H1 (cell line): ENCODE data around the gene MXD1. TPM values are rescaled to one million over a fixed set of nuclear protein-coding genes. Genes with fewer than 3 reads are reported as not detected.

Experiments used
- ASH2L ChIP-seq: fragments of 200-600, 300-600 bp; sonication (generic); IDR thresholded peaks from one replicate; pipeline ENCODE4 v1.7.1; 2017; ENCODE audit warnings: low read length
- CTBP2 ChIP-seq: IDR thresholded peaks from 2 replicates; pipeline ENCODE4 v1.7.0; 2011; ENCODE audit warnings: borderline replicate concordance, mild to moderate bottlenecking, moderate library complexity, mixed read lengths, low read length; ENCODE audit not compliant: insufficient read depth, insufficient read length
- EP300 ChIP-seq, 2 experiments: IDR thresholded peaks; 1 replicate in 1 of 2; 2 replicates in 1 of 2; pipeline ENCODE4 v1.6.1; 2011 to 2012; ENCODE audit warnings: low read depth in 2 of 2, low read length in 2 of 2, mild to moderate bottlenecking in 2 of 2, borderline replicate concordance in 1 of 2, inconsistent platforms in 1 of 2, moderate library complexity in 1 of 2
- JUND ChIP-seq: IDR thresholded peaks from 2 replicates; pipeline ENCODE4 v1.6.1; 2011; ENCODE audit warnings: mild to moderate bottlenecking, improper control_type of control experiment, low read length
- KDM1A ChIP-seq: fragments of 200-600, 300-600 bp; sonication (generic); IDR thresholded peaks from 2 replicates; pipeline ENCODE4 v1.7.1; 2016; ENCODE audit warnings: mild to moderate bottlenecking, low read length, borderline replicate concordance
- POU5F1 ChIP-seq: IDR thresholded peaks from 2 replicates; pipeline ENCODE4 v1.6.1; 2011; ENCODE audit warnings: low read depth, mild to moderate bottlenecking, low read length, moderate library complexity
- RBBP5 ChIP-seq: IDR thresholded peaks from 2 replicates; pipeline ENCODE4 v1.7.1; 2012; ENCODE audit warnings: low read depth, mild to moderate bottlenecking, inconsistent platforms, low read length, moderate library complexity, borderline replicate concordance
- SUZ12 ChIP-seq: fragments of 200-600 bp; sonication (generic); IDR thresholded peaks from 2 replicates; pipeline ENCODE4 v1.6.1; 2012; ENCODE audit warnings: mild to moderate bottlenecking, inconsistent platforms, low read length, moderate library complexity, mixed read lengths
- TAF7 ChIP-seq: optimal IDR thresholded peaks from 2 replicates; pipeline ENCODE3; 2011; ENCODE audit warnings: low read depth, mild to moderate bottlenecking, inconsistent platforms, low read length, moderate library complexity, borderline replicate concordance
- TCF12 ChIP-seq: IDR thresholded peaks from 2 replicates; pipeline ENCODE4 v1.6.1; 2011; ENCODE audit warnings: low read depth, mild to moderate bottlenecking, low read length
- polyA plus RNA-seq, 7 experiments: library from polyadenylated mRNA; depleted of rRNA in 3 of 7; stranded (reverse) in 5 of 7; unstranded in 2 of 7; fragments of >200 nt in 5 of 7; fragments of 200-250 nt in 2 of 7; gene quantifications; 1 replicate in 5 of 7; 2 replicates in 1 of 7; 4 replicates in 1 of 7; pipeline versions ENCODE4 v1.2.1 to v1.2.3, GENCODE V29; 2011 to 2013; ENCODE audit warnings: missing spikeins in 2 of 7, mixed read lengths in 2 of 7
- total RNA-seq: library from RNA; stranded (reverse); fragmentation: NEBNext Ultra II Directional; extraction: Animal tissue kit (Norgen Biotek cat#: 25700); gene quantifications from 2 replicates; pipeline ENCODE4 v1.2.1, GENCODE V29; 2021
- TF ChIP-seq, protein P1 (sequence below): fragments of 300-600 bp; sonication (generic); IDR thresholded peaks from 2 replicates; pipeline ENCODE4 v1.7.1; 2012; ENCODE audit warnings: low read length, moderate library complexity, mild to moderate bottlenecking, inconsistent platforms; ENCODE audit not compliant: insufficient replicate concordance

Gene MXD1
- total and polyA plus RNA-seq, 2 of the 8 experiments (the other 6 are each of a cell fraction or from before 2014, with no cell fraction given) = 1.6 to 2.6 TPM

DNA sequence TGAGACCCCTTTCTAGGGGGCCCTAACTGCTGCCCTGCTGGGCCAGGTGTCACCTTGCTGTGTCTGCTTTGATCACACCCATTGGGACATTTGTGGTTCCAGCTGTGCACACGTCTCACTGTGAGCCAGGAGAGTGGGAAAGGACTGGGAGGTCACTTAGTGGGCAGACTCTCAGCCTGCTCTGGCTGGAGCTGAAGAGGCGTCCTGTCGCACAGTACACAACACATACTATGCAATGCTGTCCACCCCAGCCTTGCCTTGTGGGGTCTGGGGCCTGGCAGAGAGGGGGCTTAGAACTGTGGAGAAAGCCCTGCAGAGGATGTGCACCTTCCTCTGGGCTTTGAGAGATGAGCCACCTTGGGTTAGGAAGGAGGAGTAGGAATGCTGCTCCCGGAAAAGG lies 71.8 kb downstream of the MXD1 start (continued):
- TF ChIP-seq, protein P1, sequence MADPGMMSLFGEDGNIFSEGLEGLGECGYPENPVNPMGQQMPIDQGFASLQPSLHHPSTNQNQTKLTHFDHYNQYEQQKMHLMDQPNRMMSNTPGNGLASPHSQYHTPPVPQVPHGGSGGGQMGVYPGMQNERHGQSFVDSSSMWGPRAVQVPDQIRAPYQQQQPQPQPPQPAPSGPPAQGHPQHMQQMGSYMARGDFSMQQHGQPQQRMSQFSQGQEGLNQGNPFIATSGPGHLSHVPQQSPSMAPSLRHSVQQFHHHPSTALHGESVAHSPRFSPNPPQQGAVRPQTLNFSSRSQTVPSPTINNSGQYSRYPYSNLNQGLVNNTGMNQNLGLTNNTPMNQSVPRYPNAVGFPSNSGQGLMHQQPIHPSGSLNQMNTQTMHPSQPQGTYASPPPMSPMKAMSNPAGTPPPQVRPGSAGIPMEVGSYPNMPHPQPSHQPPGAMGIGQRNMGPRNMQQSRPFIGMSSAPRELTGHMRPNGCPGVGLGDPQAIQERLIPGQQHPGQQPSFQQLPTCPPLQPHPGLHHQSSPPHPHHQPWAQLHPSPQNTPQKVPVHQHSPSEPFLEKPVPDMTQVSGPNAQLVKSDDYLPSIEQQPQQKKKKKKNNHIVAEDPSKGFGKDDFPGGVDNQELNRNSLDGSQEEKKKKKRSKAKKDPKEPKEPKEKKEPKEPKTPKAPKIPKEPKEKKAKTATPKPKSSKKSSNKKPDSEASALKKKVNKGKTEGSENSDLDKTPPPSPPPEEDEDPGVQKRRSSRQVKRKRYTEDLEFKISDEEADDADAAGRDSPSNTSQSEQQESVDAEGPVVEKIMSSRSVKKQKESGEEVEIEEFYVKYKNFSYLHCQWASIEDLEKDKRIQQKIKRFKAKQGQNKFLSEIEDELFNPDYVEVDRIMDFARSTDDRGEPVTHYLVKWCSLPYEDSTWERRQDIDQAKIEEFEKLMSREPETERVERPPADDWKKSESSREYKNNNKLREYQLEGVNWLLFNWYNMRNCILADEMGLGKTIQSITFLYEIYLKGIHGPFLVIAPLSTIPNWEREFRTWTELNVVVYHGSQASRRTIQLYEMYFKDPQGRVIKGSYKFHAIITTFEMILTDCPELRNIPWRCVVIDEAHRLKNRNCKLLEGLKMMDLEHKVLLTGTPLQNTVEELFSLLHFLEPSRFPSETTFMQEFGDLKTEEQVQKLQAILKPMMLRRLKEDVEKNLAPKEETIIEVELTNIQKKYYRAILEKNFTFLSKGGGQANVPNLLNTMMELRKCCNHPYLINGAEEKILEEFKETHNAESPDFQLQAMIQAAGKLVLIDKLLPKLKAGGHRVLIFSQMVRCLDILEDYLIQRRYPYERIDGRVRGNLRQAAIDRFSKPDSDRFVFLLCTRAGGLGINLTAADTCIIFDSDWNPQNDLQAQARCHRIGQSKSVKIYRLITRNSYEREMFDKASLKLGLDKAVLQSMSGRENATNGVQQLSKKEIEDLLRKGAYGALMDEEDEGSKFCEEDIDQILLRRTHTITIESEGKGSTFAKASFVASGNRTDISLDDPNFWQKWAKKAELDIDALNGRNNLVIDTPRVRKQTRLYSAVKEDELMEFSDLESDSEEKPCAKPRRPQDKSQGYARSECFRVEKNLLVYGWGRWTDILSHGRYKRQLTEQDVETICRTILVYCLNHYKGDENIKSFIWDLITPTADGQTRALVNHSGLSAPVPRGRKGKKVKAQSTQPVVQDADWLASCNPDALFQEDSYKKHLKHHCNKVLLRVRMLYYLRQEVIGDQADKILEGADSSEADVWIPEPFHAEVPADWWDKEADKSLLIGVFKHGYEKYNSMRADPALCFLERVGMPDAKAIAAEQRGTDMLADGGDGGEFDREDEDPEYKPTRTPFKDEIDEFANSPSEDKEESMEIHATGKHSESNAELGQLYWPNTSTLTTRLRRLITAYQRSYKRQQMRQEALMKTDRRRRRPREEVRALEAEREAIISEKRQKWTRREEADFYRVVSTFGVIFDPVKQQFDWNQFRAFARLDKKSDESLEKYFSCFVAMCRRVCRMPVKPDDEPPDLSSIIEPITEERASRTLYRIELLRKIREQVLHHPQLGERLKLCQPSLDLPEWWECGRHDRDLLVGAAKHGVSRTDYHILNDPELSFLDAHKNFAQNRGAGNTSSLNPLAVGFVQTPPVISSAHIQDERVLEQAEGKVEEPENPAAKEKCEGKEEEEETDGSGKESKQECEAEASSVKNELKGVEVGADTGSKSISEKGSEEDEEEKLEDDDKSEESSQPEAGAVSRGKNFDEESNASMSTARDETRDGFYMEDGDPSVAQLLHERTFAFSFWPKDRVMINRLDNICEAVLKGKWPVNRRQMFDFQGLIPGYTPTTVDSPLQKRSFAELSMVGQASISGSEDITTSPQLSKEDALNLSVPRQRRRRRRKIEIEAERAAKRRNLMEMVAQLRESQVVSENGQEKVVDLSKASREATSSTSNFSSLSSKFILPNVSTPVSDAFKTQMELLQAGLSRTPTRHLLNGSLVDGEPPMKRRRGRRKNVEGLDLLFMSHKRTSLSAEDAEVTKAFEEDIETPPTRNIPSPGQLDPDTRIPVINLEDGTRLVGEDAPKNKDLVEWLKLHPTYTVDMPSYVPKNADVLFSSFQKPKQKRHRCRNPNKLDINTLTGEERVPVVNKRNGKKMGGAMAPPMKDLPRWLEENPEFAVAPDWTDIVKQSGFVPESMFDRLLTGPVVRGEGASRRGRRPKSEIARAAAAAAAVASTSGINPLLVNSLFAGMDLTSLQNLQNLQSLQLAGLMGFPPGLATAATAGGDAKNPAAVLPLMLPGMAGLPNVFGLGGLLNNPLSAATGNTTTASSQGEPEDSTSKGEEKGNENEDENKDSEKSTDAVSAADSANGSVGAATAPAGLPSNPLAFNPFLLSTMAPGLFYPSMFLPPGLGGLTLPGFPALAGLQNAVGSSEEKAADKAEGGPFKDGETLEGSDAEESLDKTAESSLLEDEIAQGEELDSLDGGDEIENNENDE = no peak
- TF ChIP-seq RBBP5 = no peak
- TF ChIP-seq JUND = no peak
- TF ChIP-seq TCF12 = no peak
- no peak for TF ChIP-seq KDM1A
- TF ChIP-seq ASH2L = no peak
- TF ChIP-seq SUZ12 = no peak
- no peak for TF ChIP-seq CTBP2
- no peak for TF ChIP-seq POU5F1
- TF ChIP-seq EP300 (IDR thresholded peaks at IDR 0.05; ENCODE audit: borderline replicate concordance in 1 of 2, low read depth in 2 of 2, low read length in 2 of 2) = no peak
- TF ChIP-seq TAF7 = no peak
- TF ChIP-seq, all 59 proteins: peak for 0
